ENCODE results near the gene RIOK1. TPM values are rescaled to one million over a fixed set of nuclear protein-coding genes. Genes with fewer than 3 reads are reported as not detected.

RIOK1 gene
- polyA plus RNA-seq, 6 donors from 2014 or later = 16.9 to 24.9 (median 21.7) TPM

DNA sequence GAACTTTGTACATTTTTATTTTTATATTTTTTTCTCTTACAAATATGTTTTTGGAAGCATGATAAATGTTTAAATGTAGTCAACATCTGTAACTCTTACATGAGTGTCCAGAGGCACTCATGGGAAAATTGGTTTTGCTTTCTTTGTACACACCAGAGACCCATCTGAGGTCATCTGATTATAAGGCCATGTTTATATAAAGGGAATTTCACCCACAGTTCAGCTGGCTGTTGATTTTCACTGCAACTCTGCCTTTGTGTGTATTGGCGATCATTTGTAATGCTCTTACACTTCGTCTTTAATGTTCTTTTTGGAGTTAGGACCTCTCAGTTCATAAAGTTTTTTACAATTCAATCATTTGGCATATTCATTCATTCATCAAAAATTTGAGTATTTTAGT lies 28.1 kb downstream of the RIOK1 start:
- H3K27ac Mint-ChIP-seq = no peak overlapping the region
- H3K36me3 Mint-ChIP-seq = peaks cover 15 to 27% of the 10 kb centered on the region in 2 donors
- H3K9me3 Mint-ChIP-seq = no peaks in the 10 kb centered on the region
- ATAC-seq (ENCODE audit: low read depth in 2 of 2) (no peak), DNase-seq (no peak)
- H3K4me3 Mint-ChIP-seq = no peak overlapping the region
- no peaks in the 10 kb centered on the region for H3K27me3 Mint-ChIP-seq
- no peaks in the 10 kb centered on the region for H3K4me1 Mint-ChIP-seq

DNA sequence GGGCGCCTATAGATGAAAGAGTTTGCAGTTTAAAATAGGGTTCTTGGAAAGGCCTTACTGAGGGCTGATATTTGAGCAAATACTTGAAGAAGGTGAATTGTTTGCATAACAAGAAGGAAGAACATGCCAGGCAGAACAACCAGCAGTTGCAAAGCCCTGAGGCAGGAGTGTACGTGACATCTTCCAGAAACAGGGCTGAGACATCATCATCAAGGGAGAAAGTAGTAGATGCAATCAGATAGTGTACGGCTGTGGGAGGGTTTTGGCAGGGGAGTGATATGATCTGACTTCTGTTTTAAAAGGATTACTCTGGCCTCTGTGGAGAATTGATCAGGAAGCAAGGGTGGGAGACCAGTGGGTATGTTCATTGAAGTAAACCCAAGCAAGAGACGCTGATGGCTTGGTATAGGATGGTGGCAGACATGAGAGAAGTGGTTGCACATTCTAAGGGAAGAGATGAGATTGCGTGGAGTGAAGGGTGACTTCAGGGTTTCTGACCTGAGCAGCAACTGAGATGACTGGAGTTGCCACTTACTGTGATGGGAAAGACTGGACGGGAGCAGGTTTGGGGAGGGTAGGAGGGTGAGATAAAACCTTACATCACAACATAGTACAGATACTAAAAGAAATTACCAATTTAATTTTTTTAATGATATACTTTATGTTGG lies 28.8 kb downstream of the RIOK1 start:
- peak overlapping the region in 1 of 6 donors; percentile 72 for H3K27ac Mint-ChIP-seq
- H3K27me3 Mint-ChIP-seq = no peaks in the 10 kb centered on the region
- ATAC-seq (ENCODE audit: low read depth in 2 of 2) = no peak
- H3K36me3 Mint-ChIP-seq = peaks cover 15 to 27% of the 10 kb centered on the region in 2 donors
- H3K4me1 Mint-ChIP-seq = no peaks in the 10 kb centered on the region
- no peak for DNase-seq
- no peaks in the 10 kb centered on the region for H3K9me3 Mint-ChIP-seq
- no peak overlapping the region for H3K4me3 Mint-ChIP-seq

DNA sequence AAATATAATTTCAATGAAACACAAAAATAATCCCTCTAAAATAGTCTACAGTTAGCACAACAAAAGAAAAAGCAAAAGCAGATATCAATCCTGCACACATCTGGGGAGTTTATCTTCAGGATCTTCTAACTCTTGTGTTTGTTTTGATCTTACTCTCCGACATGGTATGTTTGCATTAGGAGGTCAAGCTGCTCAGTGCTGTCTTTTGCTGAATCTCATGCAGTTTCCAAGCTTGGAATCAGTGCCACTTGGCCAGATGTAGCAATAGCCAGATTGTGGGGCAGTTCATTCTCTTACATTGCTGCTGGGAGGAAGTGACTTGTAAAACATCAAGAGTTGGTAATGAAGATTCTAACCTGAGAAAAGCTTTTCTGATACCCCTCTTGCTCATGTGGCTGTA lies 29.5 kb downstream of the RIOK1 start:
- no peaks in the 10 kb centered on the region for H3K4me1 Mint-ChIP-seq
- H3K4me3 Mint-ChIP-seq = no peak overlapping the region
- peaks cover 15 to 24% of the 10 kb centered on the region in 2 donors for H3K36me3 Mint-ChIP-seq
- no peaks in the 10 kb centered on the region for H3K9me3 Mint-ChIP-seq
- ATAC-seq (ENCODE audit: low read depth in 2 of 2) = no peak
- H3K27me3 Mint-ChIP-seq = no peaks in the 10 kb centered on the region
- no peak for DNase-seq
- H3K27ac Mint-ChIP-seq = no peak overlapping the region

DNA sequence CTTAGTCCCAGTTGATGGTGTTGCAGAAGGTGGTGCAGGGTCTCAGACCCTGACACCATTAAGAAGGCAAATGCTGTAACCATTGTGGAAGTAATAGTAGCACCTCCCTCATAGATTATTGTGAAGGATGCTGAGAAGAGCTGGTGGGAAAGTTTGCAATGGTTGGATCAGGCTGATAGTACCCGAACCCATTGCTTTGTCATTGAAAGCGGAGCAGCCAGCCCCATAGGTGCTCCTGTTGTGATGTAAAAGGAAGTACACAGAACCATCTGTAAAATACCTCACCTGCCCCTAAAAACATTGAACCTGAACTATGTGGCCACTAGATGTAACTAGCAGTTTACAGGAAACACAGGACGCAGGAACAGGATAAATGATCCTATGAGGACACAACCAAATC lies 31.5 kb downstream of the RIOK1 start:
- no peak for ATAC-seq (ENCODE audit: low read depth in 2 of 2)
- peak overlapping the region in 2 of 6 donors; percentile 49 to 56 for H3K27ac Mint-ChIP-seq
- peaks cover 12 to 15% of the 10 kb centered on the region in 2 donors for H3K36me3 Mint-ChIP-seq

DNA sequence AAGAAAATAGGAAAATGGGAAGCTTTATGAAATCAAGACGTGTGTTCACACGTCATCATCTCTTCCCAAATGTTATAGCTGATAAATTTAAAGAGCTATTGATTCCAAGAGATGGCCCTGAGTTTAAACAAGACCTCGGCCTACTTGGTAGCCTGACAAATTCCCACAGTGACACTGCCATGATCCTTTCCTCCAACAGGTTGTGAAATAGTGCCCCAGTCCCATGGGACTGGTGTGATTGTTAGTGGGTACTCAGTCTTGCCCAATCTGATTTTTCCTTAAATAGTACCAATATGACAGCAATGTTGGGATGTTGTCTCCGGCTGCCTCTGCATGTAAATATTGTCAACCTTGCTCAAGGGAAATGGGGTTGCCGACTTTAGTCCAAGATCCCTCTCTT lies 34.5 kb downstream of the RIOK1 start:
- H3K27ac Mint-ChIP-seq = no peak overlapping the region
- no peaks in the 10 kb centered on the region for H3K9me3 Mint-ChIP-seq
- no peaks in the 10 kb centered on the region for H3K36me3 Mint-ChIP-seq
- no peak overlapping the region for H3K4me3 Mint-ChIP-seq
- no peaks in the 10 kb centered on the region for H3K27me3 Mint-ChIP-seq
- ATAC-seq (ENCODE audit: low read depth in 2 of 2) (no peak), DNase-seq (no peak)
- H3K4me1 Mint-ChIP-seq = peaks cover 0 to 6% (median 0%) of the 10 kb centered on the region in 3 donors

More for the DNA sequence above, 31.5 kb downstream of the RIOK1 start:
- no peaks in the 10 kb centered on the region for H3K27me3 Mint-ChIP-seq
- H3K9me3 Mint-ChIP-seq = no peaks in the 10 kb centered on the region
- peaks cover 0 to 4% (median 0%) of the 10 kb centered on the region in 3 donors for H3K4me1 Mint-ChIP-seq
- no peak overlapping the region for H3K4me3 Mint-ChIP-seq
- DNase-seq = no peak

DNA sequence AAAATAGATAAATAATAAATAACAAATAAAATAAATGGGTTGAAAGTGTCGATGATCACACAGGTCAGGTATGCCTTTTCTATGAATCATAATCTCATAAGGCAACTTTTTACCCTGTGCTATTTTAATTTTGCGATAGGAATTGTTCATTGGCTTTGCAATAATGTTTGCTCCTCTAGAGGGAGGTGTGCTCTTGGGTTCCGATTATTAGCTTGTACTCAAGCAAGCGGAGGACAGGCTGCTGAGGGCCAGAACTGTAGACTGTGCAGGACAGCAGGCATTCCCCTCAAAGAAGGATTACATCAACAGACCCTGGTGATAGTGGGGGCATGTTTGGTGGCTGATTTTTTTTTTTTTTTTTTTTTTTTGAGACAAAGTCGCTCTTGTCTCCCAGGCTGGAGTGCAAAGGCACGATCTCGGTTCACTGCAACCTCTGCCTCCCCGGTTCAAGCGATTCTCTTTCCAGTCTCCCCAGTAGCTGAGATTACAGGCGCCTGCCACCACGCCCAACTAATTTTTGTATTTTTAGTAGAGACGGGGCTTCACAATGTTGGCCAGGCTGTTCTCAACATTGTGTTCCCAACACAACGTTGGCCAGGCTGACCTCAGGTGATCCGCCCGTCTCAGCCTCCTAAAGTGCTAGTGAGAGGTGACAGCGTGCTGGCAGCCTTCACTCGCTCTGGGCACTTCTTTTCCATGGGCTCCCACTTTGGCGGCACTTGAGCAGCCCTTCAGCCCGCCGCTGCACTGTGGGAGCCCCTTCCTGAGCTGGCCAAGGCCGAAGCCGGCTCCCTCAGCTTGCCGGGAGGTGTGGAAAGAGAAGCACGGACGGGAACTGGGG lies 35.6 kb downstream of the RIOK1 start:
- Mint-ChIP-seq H3K27ac (no peak overlapping the region), H3K27me3 (no peaks in the 10 kb centered on the region), H3K36me3 (no peaks in the 10 kb centered on the region), H3K9me3 (no peaks in the 10 kb centered on the region), H3K4me1 (peaks cover 0 to 6% (median 0%) of the 10 kb centered on the region in 3 donors), H3K4me3 (no peak overlapping the region)
- peak; percentile 29 for DNase-seq
- ATAC-seq (ENCODE audit: low read depth in 2 of 2) = peak in 1 of 2 donors; percentile 62

DNA sequence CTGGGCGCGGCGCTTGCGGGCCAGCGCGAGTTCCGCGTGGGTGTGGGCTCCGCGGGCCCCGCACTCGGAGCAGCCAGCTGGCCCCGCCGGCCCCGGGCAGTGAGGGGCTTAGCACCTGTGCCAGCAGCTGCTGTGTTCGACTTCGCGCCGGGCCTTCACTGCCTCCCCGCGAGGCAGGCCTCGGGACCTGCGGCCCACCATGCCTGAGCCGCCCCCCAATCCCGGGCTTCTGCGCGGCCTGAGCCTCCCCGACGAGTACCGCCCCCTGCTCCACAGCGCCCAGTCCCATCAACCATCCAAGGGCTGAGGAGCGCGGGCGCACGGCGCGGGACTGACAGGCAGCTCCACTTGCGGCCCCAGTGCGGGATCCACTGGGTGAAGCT lies 36.2 kb downstream of the RIOK1 start:
- no peak for ATAC-seq (ENCODE audit: low read depth in 2 of 2)
- Mint-ChIP-seq H3K27me3 (no peaks in the 10 kb centered on the region), H3K36me3 (no peaks in the 10 kb centered on the region), H3K9me3 (no peaks in the 10 kb centered on the region), H3K4me1 (peaks cover under 1 to 10% (median 3%) of the 10 kb centered on the region in 3 donors), H3K27ac (no peak overlapping the region), H3K4me3 (no peak overlapping the region)
- no peak for DNase-seq

DNA sequence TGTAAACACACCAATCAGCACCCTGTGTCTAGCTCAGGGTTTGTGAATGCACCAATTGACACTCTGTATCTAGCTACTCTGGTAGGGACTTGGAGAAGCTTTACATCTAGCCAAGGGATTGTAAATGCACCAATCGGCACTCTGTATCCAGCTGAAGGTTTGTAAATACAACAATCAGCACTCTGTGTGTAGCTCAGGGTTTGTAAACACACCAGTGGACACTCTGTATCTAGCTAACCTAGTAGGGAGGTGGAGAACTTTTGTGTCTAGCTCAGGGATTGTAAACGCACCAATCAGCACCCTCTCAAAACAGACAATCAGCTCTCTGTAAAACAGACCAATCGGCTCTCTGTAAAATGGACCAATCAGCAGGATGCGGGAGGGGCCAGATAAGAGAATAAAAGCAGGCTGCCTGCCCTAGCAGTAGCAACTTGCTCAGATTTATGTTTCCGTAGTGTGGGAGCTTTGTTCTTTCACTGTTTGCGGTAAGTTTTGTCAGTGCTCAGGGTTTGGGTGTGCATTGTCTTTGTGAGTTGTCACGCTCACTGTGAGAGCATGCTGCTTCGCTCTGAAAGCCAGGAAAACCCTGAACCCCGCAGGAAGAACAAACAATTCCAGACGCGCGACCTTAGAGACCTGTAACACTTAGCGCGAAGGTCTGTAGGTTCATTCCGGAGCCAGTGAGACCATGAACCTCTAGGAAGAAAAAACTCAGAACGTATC lies 37.0 kb downstream of the RIOK1 start:
- H3K9me3 Mint-ChIP-seq = no peaks in the 10 kb centered on the region
- ATAC-seq (ENCODE audit: low read depth in 2 of 2) = no peak
- DNase-seq = no peak
- H3K27ac Mint-ChIP-seq = no peak overlapping the region
- H3K4me3 Mint-ChIP-seq = peak overlapping the region in 3 of 8 donors; percentile 9 to 15 (median 10)
- peaks cover 8 to 18% (median 11%) of the 10 kb centered on the region in 3 donors for H3K4me1 Mint-ChIP-seq
- H3K36me3 Mint-ChIP-seq = no peaks in the 10 kb centered on the region
- H3K27me3 Mint-ChIP-seq = peaks cover 0 to 6% (median 0%) of the 10 kb centered on the region in 3 donors

DNA sequence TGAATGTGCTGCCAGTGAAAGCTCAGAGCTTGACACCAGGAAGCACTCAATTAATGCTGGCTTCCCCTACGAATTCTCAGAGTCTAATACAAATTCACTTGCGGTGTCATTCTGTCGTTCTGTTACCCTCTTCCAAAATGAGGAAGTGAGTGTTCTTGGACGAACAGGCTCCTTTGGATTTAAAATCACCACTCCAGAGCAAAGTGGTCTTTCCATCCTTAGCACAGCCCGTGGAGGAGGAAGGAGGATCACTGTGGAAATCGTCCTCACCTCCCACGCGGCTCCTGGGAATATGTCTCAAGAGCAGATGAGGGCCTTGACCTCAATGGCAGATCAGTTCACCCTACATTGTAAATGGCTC lies 41.7 kb downstream of the RIOK1 start:
- H3K36me3 Mint-ChIP-seq = peaks cover 6 to 17% of the 10 kb centered on the region in 2 donors
- peak; percentile 18 for DNase-seq
- H3K27ac Mint-ChIP-seq = peak overlapping the region in 3 of 6 donors; percentile 47 to 79 (median 66)
- H3K9me3 Mint-ChIP-seq = peaks cover 0 to 8% (median 4%) of the 10 kb centered on the region in 7 donors
- H3K4me3 Mint-ChIP-seq = peak overlapping the region in 5 of 8 donors; percentile 36 to 76 (median 63)
- peaks cover 8 to 34% (median 16%) of the 10 kb centered on the region in 3 donors for H3K4me1 Mint-ChIP-seq
- H3K27me3 Mint-ChIP-seq = peaks cover 0 to 12% (median 0%) of the 10 kb centered on the region in 3 donors
- peak in 1 of 2 donors; percentile 71 for ATAC-seq (ENCODE audit: low read depth in 2 of 2)

DNA sequence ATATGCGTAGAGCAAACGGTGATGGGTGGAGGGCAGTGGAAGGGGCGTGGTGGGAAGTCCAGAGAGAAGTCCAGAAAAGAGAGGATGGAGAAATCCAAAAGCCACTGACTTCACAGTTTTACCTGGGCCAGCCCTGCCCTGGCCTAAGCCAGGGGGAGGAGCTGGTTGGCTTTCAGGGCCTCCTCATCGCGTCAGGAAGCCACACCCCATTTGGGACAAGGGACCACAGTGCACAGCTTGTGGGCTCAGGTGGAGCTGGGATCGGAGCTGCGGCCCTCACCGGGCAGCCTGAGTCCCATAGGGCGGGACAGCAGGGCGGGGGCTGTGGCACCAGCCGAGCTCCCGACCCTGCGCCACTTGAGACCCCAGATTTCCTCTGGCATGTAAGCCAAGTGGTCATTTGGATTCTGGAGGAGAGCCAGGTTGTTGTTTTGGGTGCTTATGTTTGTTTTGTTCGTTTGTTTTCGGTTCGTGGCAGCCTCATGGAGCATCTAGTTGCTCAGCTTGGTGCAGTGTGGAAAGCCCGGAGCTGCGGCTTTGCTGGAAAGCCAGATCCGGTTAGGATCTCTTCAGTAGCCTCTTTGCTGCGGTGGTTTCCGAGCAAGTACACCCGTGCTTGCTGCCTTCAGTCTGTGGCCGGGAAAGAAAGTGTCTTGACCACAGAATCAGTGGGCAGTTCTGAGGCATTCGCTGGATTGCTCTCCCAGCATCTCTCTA lies 42.2 kb downstream of the RIOK1 start:
- H3K27me3 Mint-ChIP-seq = peaks cover 0 to 12% (median 0%) of the 10 kb centered on the region in 3 donors
- peaks cover 0 to 8% (median 6%) of the 10 kb centered on the region in 7 donors for H3K9me3 Mint-ChIP-seq
- ATAC-seq (ENCODE audit: low read depth in 2 of 2) = no peak
- H3K27ac Mint-ChIP-seq = peak overlapping the region in 2 of 6 donors; percentile 66 to 79
- H3K4me1 Mint-ChIP-seq = peaks cover 8 to 37% (median 18%) of the 10 kb centered on the region in 3 donors
- DNase-seq = no peak
- peaks cover 6 to 17% of the 10 kb centered on the region in 2 donors for H3K36me3 Mint-ChIP-seq
- peak overlapping the region in 2 of 8 donors; percentile 63 to 76 for H3K4me3 Mint-ChIP-seq

DNA sequence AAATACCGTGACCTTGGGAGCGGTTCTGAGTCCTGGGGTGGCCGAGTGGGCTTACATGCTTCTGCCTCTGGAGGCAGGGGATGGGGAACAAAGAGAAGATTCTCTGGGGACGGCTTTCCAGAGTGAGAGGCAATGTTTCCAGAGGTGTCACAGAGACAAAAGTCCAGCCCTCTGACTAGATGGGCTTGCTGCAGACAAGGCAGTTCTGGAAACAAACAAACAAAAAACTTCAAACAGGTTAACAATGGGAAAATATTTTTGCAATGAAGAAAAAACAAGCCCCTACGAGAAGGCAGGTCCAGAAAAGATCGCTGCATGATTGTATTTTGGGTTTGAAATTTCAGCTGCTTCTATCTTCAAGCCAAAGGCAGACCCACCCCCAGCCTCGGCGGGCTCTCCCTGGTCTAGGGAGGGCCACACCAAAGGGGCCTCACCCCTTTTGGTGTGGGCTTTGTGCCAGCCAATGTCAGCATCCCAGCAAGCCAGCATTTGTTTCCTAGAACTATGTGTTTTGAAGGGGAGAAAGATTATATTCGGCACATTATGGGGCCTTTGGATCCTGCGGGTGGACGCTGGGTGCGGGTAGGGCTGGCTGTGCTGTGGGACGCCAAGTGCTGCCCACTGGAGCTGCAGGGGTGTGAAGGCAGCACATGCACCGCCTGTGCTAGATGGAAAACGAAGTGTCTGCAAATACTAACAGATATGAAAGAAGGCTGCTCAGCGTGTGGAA lies 42.9 kb downstream of the RIOK1 start:
- no peak for ATAC-seq (ENCODE audit: low read depth in 2 of 2)

DNA sequence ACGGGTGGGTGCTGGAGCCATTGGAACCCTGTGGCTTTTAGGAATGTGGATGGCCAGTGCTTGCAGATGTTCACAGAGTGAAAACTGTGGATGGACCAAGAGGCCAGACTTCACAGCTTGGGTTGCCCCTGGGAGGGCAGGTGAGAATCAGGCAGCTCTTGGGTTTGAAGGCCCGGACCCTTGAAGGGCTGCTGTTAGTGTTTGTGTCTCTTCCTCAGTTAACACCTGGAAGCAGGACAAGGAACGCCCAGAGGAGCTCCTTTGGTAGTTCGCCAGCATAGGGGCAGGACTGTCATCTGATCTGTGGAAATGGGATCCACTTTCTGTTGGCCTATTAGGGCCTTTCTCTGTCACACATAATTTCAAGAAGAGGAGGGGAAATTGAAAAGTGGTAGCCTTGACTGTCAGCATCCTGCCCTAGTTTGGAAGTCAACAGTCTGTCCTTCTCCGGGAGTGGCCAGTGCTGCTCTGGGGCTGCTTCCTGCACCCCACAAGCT lies 43.6 kb downstream of the RIOK1 start:
- DNase-seq = no peak
- ATAC-seq (ENCODE audit: low read depth in 2 of 2) = no peak
- Mint-ChIP-seq H3K27ac (no peak overlapping the region), H3K4me1 (peaks cover 8 to 48% (median 27%) of the 10 kb centered on the region in 3 donors), H3K36me3 (peaks cover 6 to 17% of the 10 kb centered on the region in 2 donors), H3K9me3 (peaks cover 0 to 8% (median 7%) of the 10 kb centered on the region in 7 donors), H3K4me3 (no peak overlapping the region), H3K27me3 (peaks cover 0 to 12% (median 0%) of the 10 kb centered on the region in 3 donors)

More for the DNA sequence above, 42.9 kb downstream of the RIOK1 start:
- no peak for DNase-seq
- peak overlapping the region in 1 of 8 donors; percentile 47 for H3K4me3 Mint-ChIP-seq
- H3K27ac Mint-ChIP-seq = no peak overlapping the region
- peaks cover 0 to 12% (median 0%) of the 10 kb centered on the region in 3 donors for H3K27me3 Mint-ChIP-seq
- peaks cover 6 to 17% of the 10 kb centered on the region in 2 donors for H3K36me3 Mint-ChIP-seq
- peaks cover 8 to 43% (median 26%) of the 10 kb centered on the region in 3 donors for H3K4me1 Mint-ChIP-seq
- peaks cover 0 to 8% (median 7%) of the 10 kb centered on the region in 7 donors for H3K9me3 Mint-ChIP-seq

All from naive B cell (primary cell).